Keratinocyte (primary cell): Measurements from ENCODE around the gene HOXB2. TPM values are rescaled to one million over a fixed set of nuclear protein-coding genes. Genes with fewer than 3 reads are reported as not detected.

Experiments used
- DNase-seq: peaks from one replicate; pipeline ENCODE4 v3.0.0-alpha.2; 2011; ENCODE audit warnings: low read depth, missing footprints, low spot score
- FAIRE-seq: peaks from 2 replicates; lab custom pipeline; 2011; peaks lifted over from hg19 to GRCh38; lab: Jason Lieb, UNC
- H2AFZ ChIP-seq: 2 replicates; pipeline ENCODE4 v1.6.0; 2012; ENCODE audit warnings: low read length, control low read depth, inconsistent platforms; ENCODE audit not compliant: control insufficient read depth
- H3K27ac ChIP-seq: 2 replicates; pipeline ENCODE4 v1.5.1; 2011; ENCODE audit warnings: low read length; ENCODE audit not compliant: control insufficient read depth, insufficient read depth
- H3K27me3 ChIP-seq: 3 replicates; pipeline ENCODE4 v1.6.0; 2011; ENCODE audit warnings: low read length; ENCODE audit not compliant: control insufficient read depth, insufficient read depth; ENCODE audit errors: extremely low read depth
- H3K36me3 ChIP-seq, 2 experiments: 2 replicates in 1 of 2; 3 replicates in 1 of 2; pipeline ENCODE4 v1.5.1; 2011; ENCODE audit warnings: low read length in 2 of 2, mild to moderate bottlenecking in 1 of 2; ENCODE audit not compliant: control insufficient read depth in 2 of 2, insufficient read depth in 2 of 2; ENCODE audit errors: extremely low read depth in 1 of 2
- H3K4me1 ChIP-seq: 3 replicates; pipeline ENCODE4 v1.5.1; 2011; ENCODE audit warnings: low read length; ENCODE audit not compliant: control insufficient read depth, insufficient read depth; ENCODE audit errors: extremely low read depth
- H3K4me2 ChIP-seq: 3 replicates; pipeline ENCODE4 v1.6.0; 2011; ENCODE audit warnings: low read depth, low read length; ENCODE audit not compliant: control insufficient read depth, insufficient read depth; ENCODE audit errors: extremely low read depth
- H3K4me3 ChIP-seq, 3 experiments: fragments of 200-600 bp in 1 of 3; sonication (generic) in 1 of 3; 2 replicates in 2 of 3; 3 replicates in 1 of 3; pipeline ENCODE4 v1.5.1; 2011 to 2016; ENCODE audit warnings: low read length in 3 of 3, mild to moderate bottlenecking in 3 of 3, control low read depth in 2 of 3, inconsistent platforms in 1 of 3, low read depth in 1 of 3, mixed read lengths in 1 of 3, mixed run types in 1 of 3, moderate library complexity in 1 of 3; ENCODE audit not compliant: control insufficient read depth in 2 of 3, insufficient read depth in 2 of 3; ENCODE audit errors: extremely low read depth in 1 of 3
- H3K79me2 ChIP-seq: 2 replicates; pipeline ENCODE4 v1.6.0; 2012; ENCODE audit warnings: low read length; ENCODE audit not compliant: control insufficient read depth, insufficient read depth
- H3K9ac ChIP-seq: 3 replicates; pipeline ENCODE4 v1.6.0; 2011; ENCODE audit warnings: low read length; ENCODE audit not compliant: control insufficient read depth, insufficient read depth; ENCODE audit errors: extremely low read depth
- H3K9me1 ChIP-seq: 3 replicates; pipeline ENCODE4 v1.6.0; 2011; ENCODE audit warnings: low read length; ENCODE audit not compliant: control insufficient read depth, insufficient read depth; ENCODE audit errors: extremely low read depth
- H3K9me3 ChIP-seq: 2 replicates; pipeline ENCODE4 v1.5.1; 2012; ENCODE audit warnings: low read depth, low read length; ENCODE audit not compliant: control insufficient read depth
- H4K20me1 ChIP-seq: 3 replicates; pipeline ENCODE4 v1.6.0; 2011; ENCODE audit warnings: low read length; ENCODE audit not compliant: control insufficient read depth, insufficient read depth; ENCODE audit errors: extremely low read depth
- EZH2 ChIP-seq: IDR thresholded peaks from one replicate; pipeline ENCODE4 v1.6.1; 2012; ENCODE audit warnings: inconsistent platforms, mild to moderate bottlenecking, low read length, moderate library complexity
- dilution Hi-C: fragments of 300-500 bp; cut with MboI; formaldehyde crosslinking; loops from one replicate; pipeline ENCODE4 v1.7.0; 2020; ENCODE audit warnings: low sequenced_read_pairs; ENCODE audit not compliant: extremely low pct_ligation_motif_present
- polyA plus RNA-seq, 5 experiments: library from polyadenylated mRNA; depleted of rRNA in 3 of 5; stranded (reverse) in 3 of 5; stranded (forward) in 1 of 5; unstranded in 1 of 5; fragments of >200 nt; gene quantifications; 1 replicate in 1 of 5; 2 replicates in 3 of 5; 3 replicates in 1 of 5; pipeline versions ENCODE4 v1.2.1 to v1.2.3, GENCODE V29; 2011 to 2012; ENCODE audit warnings: missing spikeins in 2 of 5, low read depth in 1 of 5, low replicate concordance in 1 of 5
- TF ChIP-seq, protein P1 (sequence below), 3 experiments: IDR thresholded peaks in 1 of 3; conservative IDR thresholded peaks in 1 of 3; optimal IDR thresholded peaks in 1 of 3; 2 replicates in 2 of 3; 3 replicates in 1 of 3; pipeline versions ENCODE3 to v1.5.1; 2011; ENCODE audit warnings: low read length in 3 of 3, mild to moderate bottlenecking in 3 of 3, moderate library complexity in 2 of 3, control low read depth in 1 of 3, inconsistent platforms in 1 of 3; ENCODE audit not compliant: insufficient read depth in 2 of 3; ENCODE audit errors: extremely low read depth in 1 of 3

HOXB2 gene
- polyA plus RNA-seq, 1 donor (not counting 4 experiments of a cell fraction or from before 2014, with no cell fraction given) = 3.8 TPM

DNA sequence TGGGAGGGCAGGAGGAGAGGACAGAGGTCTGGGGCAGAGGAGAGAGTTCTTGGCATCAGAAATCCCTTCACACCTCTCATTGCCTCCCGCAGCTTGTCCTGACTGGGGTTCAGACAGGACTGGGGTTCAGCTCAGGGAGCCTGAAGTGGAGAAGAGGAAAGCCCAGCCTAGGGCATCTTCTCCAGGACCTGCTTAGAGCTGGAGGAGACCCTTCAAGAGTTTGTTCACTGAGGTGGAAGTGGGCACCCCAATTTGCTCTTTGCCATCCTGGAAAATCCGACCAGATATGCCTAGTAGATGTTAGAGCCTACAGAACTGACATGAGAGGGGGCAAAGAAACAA lies 43.1 kb upstream of the HOXB2 start:
- H3K9me3 ChIP-seq = no peaks in the 10 kb centered on the region
- H3K27me3 ChIP-seq = peaks cover 59% of the 10 kb centered on the region
- H3K36me3 ChIP-seq = no peaks in the 10 kb centered on the region
- no peak for DNase-seq
- no peak overlapping the region for H3K9ac ChIP-seq
- H4K20me1 ChIP-seq = no peaks in the 10 kb centered on the region
- FAIRE-seq = no peak
- no peak overlapping the region for H2AFZ ChIP-seq
- peaks cover 12% of the 10 kb centered on the region for H3K4me1 ChIP-seq
- no peaks in the 10 kb centered on the region for H3K9me1 ChIP-seq
- TF ChIP-seq, protein P1, sequence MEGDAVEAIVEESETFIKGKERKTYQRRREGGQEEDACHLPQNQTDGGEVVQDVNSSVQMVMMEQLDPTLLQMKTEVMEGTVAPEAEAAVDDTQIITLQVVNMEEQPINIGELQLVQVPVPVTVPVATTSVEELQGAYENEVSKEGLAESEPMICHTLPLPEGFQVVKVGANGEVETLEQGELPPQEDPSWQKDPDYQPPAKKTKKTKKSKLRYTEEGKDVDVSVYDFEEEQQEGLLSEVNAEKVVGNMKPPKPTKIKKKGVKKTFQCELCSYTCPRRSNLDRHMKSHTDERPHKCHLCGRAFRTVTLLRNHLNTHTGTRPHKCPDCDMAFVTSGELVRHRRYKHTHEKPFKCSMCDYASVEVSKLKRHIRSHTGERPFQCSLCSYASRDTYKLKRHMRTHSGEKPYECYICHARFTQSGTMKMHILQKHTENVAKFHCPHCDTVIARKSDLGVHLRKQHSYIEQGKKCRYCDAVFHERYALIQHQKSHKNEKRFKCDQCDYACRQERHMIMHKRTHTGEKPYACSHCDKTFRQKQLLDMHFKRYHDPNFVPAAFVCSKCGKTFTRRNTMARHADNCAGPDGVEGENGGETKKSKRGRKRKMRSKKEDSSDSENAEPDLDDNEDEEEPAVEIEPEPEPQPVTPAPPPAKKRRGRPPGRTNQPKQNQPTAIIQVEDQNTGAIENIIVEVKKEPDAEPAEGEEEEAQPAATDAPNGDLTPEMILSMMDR (optimal IDR thresholded peaks at IDR 0.05 in 1 of 3, IDR thresholded peaks at IDR 0.05 in 1 of 3, conservative IDR thresholded peaks at IDR 0.05 in 1 of 3; ENCODE audit: extremely low read depth in 1 of 3, insufficient read depth in 2 of 3, low read length in 3 of 3) = no peak
- TF ChIP-seq EZH2 = no peak
- H3K27ac ChIP-seq = no peak overlapping the region
- H3K4me3 ChIP-seq = no peak overlapping the region
- no peaks in the 10 kb centered on the region for H3K79me2 ChIP-seq
- dilution Hi-C loops = no loop called here
- H3K4me2 ChIP-seq = no peak overlapping the region

DNA sequence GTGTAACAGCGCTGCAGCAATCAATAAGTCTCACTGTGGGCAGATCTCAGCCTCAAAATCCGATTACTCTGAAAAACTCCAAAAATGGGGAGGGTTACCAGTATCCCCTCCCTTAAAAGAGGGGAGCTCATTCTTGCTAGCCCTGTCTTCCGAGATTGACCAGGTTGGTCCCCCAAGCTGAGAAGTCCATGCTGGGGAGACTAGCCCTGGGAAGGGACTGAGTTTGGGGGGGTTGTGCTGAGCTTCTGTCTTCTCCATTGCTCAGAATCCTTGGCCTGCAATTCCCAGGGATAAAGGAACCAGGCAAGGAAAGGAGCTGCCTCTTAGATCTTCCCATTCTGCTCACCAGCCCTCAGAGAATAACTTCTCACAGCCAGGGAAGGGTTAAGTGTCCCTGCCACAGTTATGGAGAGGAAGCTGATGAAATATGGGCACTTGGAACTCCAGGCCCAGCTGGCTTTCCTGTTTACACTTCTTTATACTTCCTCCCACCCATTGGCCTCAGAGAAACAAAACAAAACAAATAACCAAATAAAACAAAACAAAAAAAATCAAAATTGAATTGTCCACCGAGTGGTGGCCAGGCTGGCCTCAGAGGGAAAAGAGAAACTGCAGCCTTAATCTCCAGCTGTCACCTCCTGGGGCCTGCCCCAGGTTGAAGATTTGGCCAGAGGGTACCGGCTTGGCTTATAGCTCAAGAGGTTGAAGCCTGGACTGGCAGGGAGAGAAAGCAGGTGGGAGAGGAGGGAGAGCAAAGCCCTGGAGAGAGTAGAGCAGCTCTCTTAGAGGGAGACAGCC lies 42.6 kb upstream of the HOXB2 start:
- dilution Hi-C loops = no loop called here
- peaks cover 9% of the 10 kb centered on the region for H3K4me1 ChIP-seq
- no peaks in the 10 kb centered on the region for H3K9me1 ChIP-seq
- H3K27me3 ChIP-seq = peaks cover 59% of the 10 kb centered on the region
- no peaks in the 10 kb centered on the region for H3K79me2 ChIP-seq
- H2AFZ ChIP-seq = no peak overlapping the region
- no peak overlapping the region for H3K4me2 ChIP-seq
- no peak overlapping the region for H3K4me3 ChIP-seq
- H3K36me3 ChIP-seq = no peaks in the 10 kb centered on the region
- TF ChIP-seq, protein P1 (optimal IDR thresholded peaks at IDR 0.05 in 1 of 3, IDR thresholded peaks at IDR 0.05 in 1 of 3, conservative IDR thresholded peaks at IDR 0.05 in 1 of 3; ENCODE audit: extremely low read depth in 1 of 3, insufficient read depth in 2 of 3, low read length in 3 of 3) = no peak
- TF ChIP-seq EZH2 = no peak
- no peaks in the 10 kb centered on the region for H4K20me1 ChIP-seq
- DNase-seq (no peak), FAIRE-seq (no peak)
- no peaks in the 10 kb centered on the region for H3K9me3 ChIP-seq
- no peak overlapping the region for H3K27ac ChIP-seq
- no peak overlapping the region for H3K9ac ChIP-seq
